Ishikawa (cell line): ENCODE measurements around the gene FCAMR.

Experiments used
- CEBPB ChIP-seq: IDR thresholded peaks from 2 replicates; pipeline ENCODE4 v1.6.1; 2012
- CREB1 ChIP-seq: IDR thresholded peaks from 2 replicates; pipeline ENCODE4 v1.6.1; 2012; ENCODE audit warnings: low read depth
- EGR1 ChIP-seq: IDR thresholded peaks from 2 replicates; pipeline ENCODE4 v1.6.1; 2012
- EP300 ChIP-seq: IDR thresholded peaks from 2 replicates; pipeline ENCODE4 v1.6.1; 2012; ENCODE audit warnings: borderline replicate concordance
- FOXM1 ChIP-seq: IDR thresholded peaks from 2 replicates; pipeline ENCODE4 v1.6.1; 2012; ENCODE audit warnings: low read depth, borderline replicate concordance
- NFIC ChIP-seq: IDR thresholded peaks from 2 replicates; pipeline ENCODE4 v1.6.1; 2012
- RAD21 ChIP-seq: IDR thresholded peaks from 2 replicates; pipeline ENCODE4 v1.6.1; 2012; ENCODE audit warnings: low read depth
- TAF1 ChIP-seq: IDR thresholded peaks from 2 replicates; pipeline ENCODE4 v1.6.1; 2012; ENCODE audit warnings: low read depth, mild to moderate bottlenecking
- TCF12 ChIP-seq: IDR thresholded peaks from 2 replicates; pipeline ENCODE4 v1.6.1; 2012; ENCODE audit warnings: low read depth
- TEAD4 ChIP-seq: IDR thresholded peaks from 2 replicates; pipeline ENCODE4 v1.6.1; 2012
- YY1 ChIP-seq: IDR thresholded peaks from 2 replicates; pipeline ENCODE4 v1.6.1; 2012; ENCODE audit warnings: low read depth
- ZBTB7A ChIP-seq: IDR thresholded peaks from 2 replicates; pipeline ENCODE4 v1.6.1; 2012; ENCODE audit warnings: low read depth
- TF ChIP-seq, protein P1 (sequence below): IDR thresholded peaks from 2 replicates; pipeline ENCODE4 v1.6.1; 2012; ENCODE audit warnings: low read depth, mild to moderate bottlenecking
- TF ChIP-seq, protein P2 (sequence below): IDR thresholded peaks from 2 replicates; pipeline ENCODE4 v1.6.1; 2012
- TF ChIP-seq, protein P3 (sequence below): IDR thresholded peaks from 2 replicates; pipeline ENCODE4 v1.6.1; 2012

Gene FCAMR

DNA sequence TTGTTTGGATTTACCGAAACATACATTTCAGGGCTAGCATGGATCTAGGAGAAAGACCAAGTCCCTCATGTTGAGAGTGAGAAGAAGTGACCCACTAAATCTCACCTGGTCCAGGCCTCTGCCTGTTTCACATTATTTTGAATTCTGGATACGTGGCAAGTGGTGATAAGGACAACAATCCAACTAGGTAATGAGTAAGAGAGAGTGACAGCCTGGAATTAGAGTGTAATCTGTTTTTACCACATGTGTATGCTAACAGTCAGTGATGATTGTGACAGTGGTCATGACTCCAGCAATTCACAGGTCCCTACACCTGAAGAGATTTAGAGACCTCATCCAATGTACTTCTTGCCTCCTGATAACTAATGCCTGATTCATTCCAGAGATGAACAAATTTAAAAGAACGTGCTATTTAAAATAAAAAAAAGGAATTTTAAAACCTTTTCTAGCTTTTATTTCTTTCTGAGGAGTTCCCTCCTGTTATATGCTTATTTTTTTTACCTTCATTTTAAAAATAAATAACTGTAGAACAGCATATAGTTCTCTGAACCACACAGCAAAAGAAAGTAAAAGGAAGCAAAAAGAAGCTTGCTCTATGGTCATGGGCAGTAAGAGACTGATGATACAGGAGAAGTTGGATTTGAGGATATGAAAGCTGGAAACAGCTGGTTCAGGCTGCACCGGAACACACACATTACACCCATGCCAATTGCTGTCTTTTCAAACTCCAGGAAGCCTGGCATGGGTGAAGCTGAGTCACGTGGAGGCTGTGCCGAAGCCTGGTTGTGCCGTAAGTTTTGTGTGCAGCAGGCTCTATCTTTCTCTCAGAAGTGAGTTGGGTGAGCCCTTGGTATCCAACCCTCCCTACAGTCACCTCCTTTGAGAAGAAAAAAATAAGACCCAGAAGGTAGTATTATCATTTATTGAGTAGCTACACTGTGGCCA lies 47.6 kb upstream of the FCAMR start:
- TF ChIP-seq, protein P1, sequence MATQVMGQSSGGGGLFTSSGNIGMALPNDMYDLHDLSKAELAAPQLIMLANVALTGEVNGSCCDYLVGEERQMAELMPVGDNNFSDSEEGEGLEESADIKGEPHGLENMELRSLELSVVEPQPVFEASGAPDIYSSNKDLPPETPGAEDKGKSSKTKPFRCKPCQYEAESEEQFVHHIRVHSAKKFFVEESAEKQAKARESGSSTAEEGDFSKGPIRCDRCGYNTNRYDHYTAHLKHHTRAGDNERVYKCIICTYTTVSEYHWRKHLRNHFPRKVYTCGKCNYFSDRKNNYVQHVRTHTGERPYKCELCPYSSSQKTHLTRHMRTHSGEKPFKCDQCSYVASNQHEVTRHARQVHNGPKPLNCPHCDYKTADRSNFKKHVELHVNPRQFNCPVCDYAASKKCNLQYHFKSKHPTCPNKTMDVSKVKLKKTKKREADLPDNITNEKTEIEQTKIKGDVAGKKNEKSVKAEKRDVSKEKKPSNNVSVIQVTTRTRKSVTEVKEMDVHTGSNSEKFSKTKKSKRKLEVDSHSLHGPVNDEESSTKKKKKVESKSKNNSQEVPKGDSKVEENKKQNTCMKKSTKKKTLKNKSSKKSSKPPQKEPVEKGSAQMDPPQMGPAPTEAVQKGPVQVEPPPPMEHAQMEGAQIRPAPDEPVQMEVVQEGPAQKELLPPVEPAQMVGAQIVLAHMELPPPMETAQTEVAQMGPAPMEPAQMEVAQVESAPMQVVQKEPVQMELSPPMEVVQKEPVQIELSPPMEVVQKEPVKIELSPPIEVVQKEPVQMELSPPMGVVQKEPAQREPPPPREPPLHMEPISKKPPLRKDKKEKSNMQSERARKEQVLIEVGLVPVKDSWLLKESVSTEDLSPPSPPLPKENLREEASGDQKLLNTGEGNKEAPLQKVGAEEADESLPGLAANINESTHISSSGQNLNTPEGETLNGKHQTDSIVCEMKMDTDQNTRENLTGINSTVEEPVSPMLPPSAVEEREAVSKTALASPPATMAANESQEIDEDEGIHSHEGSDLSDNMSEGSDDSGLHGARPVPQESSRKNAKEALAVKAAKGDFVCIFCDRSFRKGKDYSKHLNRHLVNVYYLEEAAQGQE: no peak
- TF ChIP-seq FOXM1: no peak
- no peak for TF ChIP-seq EGR1
- TF ChIP-seq TEAD4: no peak
- TF ChIP-seq ZBTB7A: no peak
- TF ChIP-seq CREB1: no peak
- TF ChIP-seq YY1: no peak
- TF ChIP-seq RAD21: no peak
- TF ChIP-seq, protein P2, sequence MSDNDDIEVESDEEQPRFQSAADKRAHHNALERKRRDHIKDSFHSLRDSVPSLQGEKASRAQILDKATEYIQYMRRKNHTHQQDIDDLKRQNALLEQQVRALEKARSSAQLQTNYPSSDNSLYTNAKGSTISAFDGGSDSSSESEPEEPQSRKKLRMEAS: no peak
- TF ChIP-seq TCF12: no peak
- no peak for TF ChIP-seq TAF1
- TF ChIP-seq EP300: no peak
- no peak for TF ChIP-seq NFIC
- TF ChIP-seq, protein P3, sequence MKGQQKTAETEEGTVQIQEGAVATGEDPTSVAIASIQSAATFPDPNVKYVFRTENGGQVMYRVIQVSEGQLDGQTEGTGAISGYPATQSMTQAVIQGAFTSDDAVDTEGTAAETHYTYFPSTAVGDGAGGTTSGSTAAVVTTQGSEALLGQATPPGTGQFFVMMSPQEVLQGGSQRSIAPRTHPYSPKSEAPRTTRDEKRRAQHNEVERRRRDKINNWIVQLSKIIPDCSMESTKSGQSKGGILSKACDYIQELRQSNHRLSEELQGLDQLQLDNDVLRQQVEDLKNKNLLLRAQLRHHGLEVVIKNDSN: no peak
- TF ChIP-seq CEBPB: no peak

DNA sequence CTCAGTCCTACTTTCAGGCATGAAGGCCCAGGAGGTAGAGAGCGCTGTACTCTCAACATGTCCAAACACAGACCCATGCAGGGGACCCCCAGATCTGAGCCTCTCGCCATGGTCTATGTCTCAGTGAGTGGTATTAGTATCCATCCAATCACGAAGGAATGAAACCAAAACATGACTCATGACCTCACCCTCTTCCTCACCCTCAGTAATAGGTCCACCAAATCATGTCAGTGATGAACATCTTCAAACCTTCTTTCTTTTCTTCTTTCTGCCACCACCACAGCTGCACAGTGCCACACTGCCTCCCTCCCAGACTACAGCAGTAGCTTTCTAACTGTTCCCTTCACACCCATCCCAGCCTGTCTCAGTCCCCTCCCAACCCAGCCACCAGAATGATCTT lies 45.5 kb upstream of the FCAMR start:
- TF ChIP-seq, protein P2: no peak
- no peak for TF ChIP-seq ZBTB7A
- TF ChIP-seq CREB1: no peak
- TF ChIP-seq TAF1: no peak
- no peak for TF ChIP-seq FOXM1
- TF ChIP-seq YY1: no peak
- TF ChIP-seq, protein P1: no peak
- no peak for TF ChIP-seq NFIC
- TF ChIP-seq, protein P3: no peak
- TF ChIP-seq TCF12: no peak
- no peak for TF ChIP-seq TEAD4
- TF ChIP-seq CEBPB: no peak
- TF ChIP-seq RAD21: no peak
- no peak for TF ChIP-seq EGR1
- TF ChIP-seq EP300: no peak

DNA sequence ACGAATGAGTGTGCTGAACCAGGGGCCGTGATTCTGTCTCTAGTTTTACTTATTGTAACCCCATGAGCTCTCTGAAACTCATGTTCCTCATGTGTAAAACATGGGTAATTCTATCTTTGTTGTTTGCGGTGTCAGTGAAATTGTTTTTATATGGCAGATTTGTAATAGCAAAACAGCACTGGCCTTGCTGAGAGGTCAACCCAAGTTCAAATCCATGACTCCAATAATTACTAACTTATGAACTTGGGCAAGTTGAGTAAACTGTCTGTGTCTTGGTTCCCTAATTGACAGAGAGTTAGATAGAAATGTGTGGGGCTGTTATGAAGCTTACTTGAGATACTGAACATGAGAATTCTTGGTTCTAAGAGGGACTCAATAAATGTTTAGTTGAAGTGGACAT lies 44.5 kb upstream of the FCAMR start:
- TF ChIP-seq TCF12 (no peak), EP300 (no peak), CREB1 (no peak), TEAD4 (no peak), CEBPB (no peak), TAF1 (no peak), ZBTB7A (no peak), RAD21 (no peak)
- TF ChIP-seq, protein P3: no peak
- TF ChIP-seq, protein P2: no peak

DNA sequence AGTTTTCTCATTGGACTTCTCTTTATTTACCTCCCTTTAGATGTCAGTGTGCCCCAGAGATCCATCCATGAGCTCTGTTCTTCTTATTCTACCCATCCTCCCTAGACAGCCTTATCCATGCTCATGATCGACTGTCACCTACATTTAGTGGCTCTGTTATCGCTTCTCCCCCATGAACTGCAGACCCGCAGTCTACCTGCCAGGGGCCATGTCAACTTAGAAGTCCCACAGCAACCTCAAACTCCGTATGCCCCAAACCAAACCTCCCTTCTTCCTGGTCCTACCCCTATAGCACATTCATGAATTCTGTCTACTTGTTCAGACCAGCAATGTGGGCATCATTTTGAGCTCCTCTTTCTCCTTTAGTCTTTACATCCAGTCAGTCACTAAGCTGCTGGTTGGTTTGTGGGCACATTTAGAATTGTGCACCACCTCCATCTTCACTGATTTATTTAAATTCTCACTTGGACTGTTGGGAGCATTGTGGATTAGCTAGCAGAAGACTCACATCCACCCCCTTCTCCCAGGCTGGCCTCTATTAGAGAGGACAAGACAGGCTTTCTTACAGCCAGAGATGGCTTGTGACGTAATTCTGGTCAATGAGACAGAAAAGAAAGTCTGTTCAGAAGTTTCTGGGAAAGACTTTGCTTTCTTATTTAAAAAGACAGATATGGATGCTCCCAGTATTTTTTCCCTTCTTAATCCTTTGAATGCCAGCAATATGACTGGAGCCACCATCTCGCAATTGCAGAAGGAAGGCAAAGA lies 43.2 kb upstream of the FCAMR start:
- TF ChIP-seq, protein P2: no peak
- TF ChIP-seq TEAD4 (no peak), TCF12 (no peak), YY1 (no peak), EGR1 (no peak), NFIC (no peak), RAD21 (no peak), ZBTB7A (no peak), CREB1 (no peak), CEBPB (no peak), TAF1 (no peak), FOXM1 (no peak), EP300 (no peak)
- TF ChIP-seq, protein P1: no peak
- TF ChIP-seq, protein P3: no peak
